HEK293 (cell line): ENCODE data around the gene KIF25.

Experiments used
- TCF7L2 ChIP-seq: IDR thresholded peaks from 2 replicates; pipeline ENCODE4 v1.6.1; 2011; ENCODE audit warnings: low read depth, mild to moderate bottlenecking, inconsistent platforms, low read length, moderate library complexity, borderline replicate concordance
- ZBTB1 ChIP-seq: fragments of 450-650 bp; formaldehyde crosslinking; IDR thresholded peaks from 2 replicates; pipeline ENCODE4 v1.5.1; 2016; ENCODE audit warnings: missing biosample characterization, missing genetic modification characterization
- ZNF121 ChIP-seq: fragments of 450-650 bp; formaldehyde crosslinking; IDR thresholded peaks from 2 replicates; pipeline ENCODE4 v1.5.1; 2016; ENCODE audit warnings: missing biosample characterization, missing genetic modification characterization
- ZNF335 ChIP-seq: fragments of 450-650 bp; formaldehyde crosslinking; conservative IDR thresholded peaks from 2 replicates; pipeline ENCODE4 v1.5.1; 2016; ENCODE audit warnings: missing biosample characterization, missing genetic modification characterization
- ZNF48 ChIP-seq: fragments of 450-650 bp; formaldehyde crosslinking; IDR thresholded peaks from 2 replicates; pipeline ENCODE4 v1.5.1; 2016; ENCODE audit warnings: missing biosample characterization, missing genetic modification characterization
- ZNF768 ChIP-seq: fragments of 450-650 bp; formaldehyde crosslinking; IDR thresholded peaks from 2 replicates; pipeline ENCODE4 v1.5.1; 2018; ENCODE audit warnings: missing biosample characterization, mild to moderate bottlenecking, missing genetic modification characterization
- TF ChIP-seq, protein P1 (sequence below): fragments of 450-650 bp; formaldehyde crosslinking; conservative IDR thresholded peaks from 2 replicates; pipeline ENCODE4 v1.5.1; 2016; ENCODE audit warnings: low read depth, missing biosample characterization, missing genetic modification characterization
- TF ChIP-seq, protein P2 (sequence below): fragments of 450-650 bp; formaldehyde crosslinking; IDR thresholded peaks from 2 replicates; pipeline ENCODE4 v1.5.1; 2016; ENCODE audit warnings: missing biosample characterization, missing genetic modification characterization

DNA sequence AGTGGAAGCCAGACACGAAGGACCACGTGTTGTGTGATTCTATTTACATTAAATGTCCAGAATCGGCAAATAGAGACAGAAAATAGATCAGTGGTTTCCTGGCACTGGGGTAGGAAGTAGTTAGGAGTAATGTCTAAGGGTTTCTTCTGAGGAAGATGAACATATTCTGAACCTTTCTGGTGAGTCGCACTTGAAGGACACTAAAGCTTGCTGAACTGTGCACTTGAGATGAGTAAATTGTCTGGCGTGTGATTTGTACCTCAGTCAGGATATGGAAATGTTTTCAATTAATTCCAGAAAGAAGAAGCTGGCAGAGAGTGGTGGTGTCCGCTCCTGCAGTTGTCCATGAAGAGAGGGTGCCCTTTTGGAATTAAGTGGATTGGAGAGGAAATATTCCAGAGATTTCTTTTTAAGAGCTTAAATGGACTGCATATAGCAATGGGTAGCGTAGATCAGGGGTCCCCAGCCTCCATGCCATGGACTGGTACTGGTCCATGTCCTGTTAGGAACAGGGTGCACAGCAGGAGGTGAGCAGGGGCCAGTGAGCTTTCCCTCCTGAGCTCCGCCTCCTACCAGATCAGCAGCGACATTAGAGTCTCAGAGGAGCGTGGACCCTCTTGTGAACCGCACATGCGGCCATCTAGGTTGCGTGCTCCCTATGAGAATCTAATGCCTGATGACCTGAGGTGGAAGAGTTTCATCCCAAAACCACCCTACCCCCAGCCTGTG is 12.4 kb upstream of the KIF25 start:
- TF ChIP-seq ZNF121 (tag by site-specific recombination) (no peak), ZNF48 (tag by site-specific recombination) (no peak), ZNF335 (tag by site-specific recombination) (no peak), ZNF768 (tag by site-specific recombination) (no peak), TCF7L2 (no peak), ZBTB1 (tag by site-specific recombination) (no peak)
- TF ChIP-seq, protein P1, sequence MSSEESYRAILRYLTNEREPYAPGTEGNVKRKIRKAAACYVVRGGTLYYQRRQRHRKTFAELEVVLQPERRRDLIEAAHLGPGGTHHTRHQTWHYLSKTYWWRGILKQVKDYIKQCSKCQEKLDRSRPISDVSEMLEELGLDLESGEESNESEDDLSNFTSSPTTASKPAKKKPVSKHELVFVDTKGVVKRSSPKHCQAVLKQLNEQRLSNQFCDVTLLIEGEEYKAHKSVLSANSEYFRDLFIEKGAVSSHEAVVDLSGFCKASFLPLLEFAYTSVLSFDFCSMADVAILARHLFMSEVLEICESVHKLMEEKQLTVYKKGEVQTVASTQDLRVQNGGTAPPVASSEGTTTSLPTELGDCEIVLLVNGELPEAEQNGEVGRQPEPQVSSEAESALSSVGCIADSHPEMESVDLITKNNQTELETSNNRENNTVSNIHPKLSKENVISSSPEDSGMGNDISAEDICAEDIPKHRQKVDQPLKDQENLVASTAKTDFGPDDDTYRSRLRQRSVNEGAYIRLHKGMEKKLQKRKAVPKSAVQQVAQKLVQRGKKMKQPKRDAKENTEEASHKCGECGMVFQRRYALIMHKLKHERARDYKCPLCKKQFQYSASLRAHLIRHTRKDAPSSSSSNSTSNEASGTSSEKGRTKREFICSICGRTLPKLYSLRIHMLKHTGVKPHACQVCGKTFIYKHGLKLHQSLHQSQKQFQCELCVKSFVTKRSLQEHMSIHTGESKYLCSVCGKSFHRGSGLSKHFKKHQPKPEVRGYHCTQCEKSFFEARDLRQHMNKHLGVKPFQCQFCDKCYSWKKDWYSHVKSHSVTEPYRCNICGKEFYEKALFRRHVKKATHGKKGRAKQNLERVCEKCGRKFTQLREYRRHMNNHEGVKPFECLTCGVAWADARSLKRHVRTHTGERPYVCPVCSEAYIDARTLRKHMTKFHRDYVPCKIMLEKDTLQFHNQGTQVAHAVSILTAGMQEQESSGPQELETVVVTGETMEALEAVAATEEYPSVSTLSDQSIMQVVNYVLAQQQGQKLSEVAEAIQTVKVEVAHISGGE (tag by site-specific recombination), result no peak
- TF ChIP-seq, protein P2, sequence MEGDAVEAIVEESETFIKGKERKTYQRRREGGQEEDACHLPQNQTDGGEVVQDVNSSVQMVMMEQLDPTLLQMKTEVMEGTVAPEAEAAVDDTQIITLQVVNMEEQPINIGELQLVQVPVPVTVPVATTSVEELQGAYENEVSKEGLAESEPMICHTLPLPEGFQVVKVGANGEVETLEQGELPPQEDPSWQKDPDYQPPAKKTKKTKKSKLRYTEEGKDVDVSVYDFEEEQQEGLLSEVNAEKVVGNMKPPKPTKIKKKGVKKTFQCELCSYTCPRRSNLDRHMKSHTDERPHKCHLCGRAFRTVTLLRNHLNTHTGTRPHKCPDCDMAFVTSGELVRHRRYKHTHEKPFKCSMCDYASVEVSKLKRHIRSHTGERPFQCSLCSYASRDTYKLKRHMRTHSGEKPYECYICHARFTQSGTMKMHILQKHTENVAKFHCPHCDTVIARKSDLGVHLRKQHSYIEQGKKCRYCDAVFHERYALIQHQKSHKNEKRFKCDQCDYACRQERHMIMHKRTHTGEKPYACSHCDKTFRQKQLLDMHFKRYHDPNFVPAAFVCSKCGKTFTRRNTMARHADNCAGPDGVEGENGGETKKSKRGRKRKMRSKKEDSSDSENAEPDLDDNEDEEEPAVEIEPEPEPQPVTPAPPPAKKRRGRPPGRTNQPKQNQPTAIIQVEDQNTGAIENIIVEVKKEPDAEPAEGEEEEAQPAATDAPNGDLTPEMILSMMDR, result no peak
